CD8-positive, alpha-beta memory T cell (primary cell): ENCODE measurements around the gene CDC42BPB. TPM values are rescaled to one million over a fixed set of nuclear protein-coding genes. Genes with fewer than 3 reads are reported as not detected.

Experiments
- CTCF ChIA-PET: fragments of 350-600 bp; sonication (Branson Sonifier 250); formaldehyde crosslinking; loops from one replicate; lab custom pipeline; 2021; ENCODE audit warnings: antibody characterized with exemption; lab: Charles Lee
- POLR2A ChIA-PET: fragments of 350-600 bp; sonication (Branson Sonifier 250); formaldehyde crosslinking; loops from one replicate; lab custom pipeline; 2021; ENCODE audit warnings: antibody characterized with exemption; lab: Charles Lee
- DNase-seq, 5 donors: peaks; one replicate each; pipeline versions ENCODE4 v3.0.0 to v3.0.0-alpha.2; 2020 to 2022; ENCODE audit warnings: mixed read lengths in 1 of 5
- H3K27ac ChIP-seq: one replicate; pipeline ENCODE4 v1.7.0; 2013; ENCODE audit warnings: low read depth, mild to moderate bottlenecking, low read length, moderate library complexity
- H3K27me3 ChIP-seq: 2 replicates; pipeline ENCODE4 v1.7.0; 2013; ENCODE audit warnings: low read length, mild to moderate bottlenecking; ENCODE audit not compliant: insufficient read depth, poor library complexity, severe bottlenecking
- H3K36me3 ChIP-seq: 2 replicates; pipeline ENCODE4 v1.7.0; 2013; ENCODE audit warnings: mild to moderate bottlenecking, low read length, moderate library complexity; ENCODE audit not compliant: insufficient read depth
- H3K4me1 ChIP-seq: 2 replicates; pipeline ENCODE4 v1.7.0; 2013; ENCODE audit warnings: mild to moderate bottlenecking, low read length, moderate library complexity; ENCODE audit not compliant: insufficient read depth
- H3K4me3 ChIP-seq: 2 replicates; pipeline ENCODE4 v1.7.0; 2013; ENCODE audit warnings: mild to moderate bottlenecking, low read length
- H3K9me3 ChIP-seq: 2 replicates; pipeline ENCODE4 v1.7.0; 2013; ENCODE audit warnings: mild to moderate bottlenecking, low read length
- H3K27ac Mint-ChIP-seq, 8 donors: one replicate each; pipeline ENCODE4 v1.8.0; 2020 to 2021; ENCODE audit warnings: mixed read lengths in 8 of 8, mild to moderate bottlenecking in 6 of 8, inconsistent platforms in 3 of 8, moderate library complexity in 3 of 8
- H3K27me3 Mint-ChIP-seq, 2 donors: one replicate each; pipeline ENCODE4 v1.8.0; 2020 to 2021; ENCODE audit warnings: mixed read lengths in 2 of 2, mild to moderate bottlenecking in 1 of 2, moderate library complexity in 1 of 2
- H3K36me3 Mint-ChIP-seq, 3 donors: one replicate each; pipeline ENCODE4 v1.8.0; 2020 to 2021; ENCODE audit warnings: mixed read lengths in 3 of 3, inconsistent platforms in 1 of 3, mild to moderate bottlenecking in 1 of 3
- H3K4me1 Mint-ChIP-seq, 3 donors: one replicate each; pipeline ENCODE4 v1.8.0; 2020 to 2021; ENCODE audit warnings: mixed read lengths in 3 of 3, inconsistent platforms in 1 of 3, mild to moderate bottlenecking in 1 of 3
- H3K4me3 Mint-ChIP-seq, 7 donors: one replicate each; pipeline ENCODE4 v1.8.0; 2020 to 2021; ENCODE audit warnings: mixed read lengths in 7 of 7, mild to moderate bottlenecking in 6 of 7, moderate library complexity in 4 of 7, inconsistent platforms in 2 of 7
- H3K9me3 Mint-ChIP-seq, 5 donors: one replicate each; pipeline ENCODE4 v1.8.0; 2020 to 2022; ENCODE audit warnings: mixed read lengths in 5 of 5, mild to moderate bottlenecking in 3 of 5, moderate library complexity in 2 of 5, inconsistent platforms in 1 of 5
- polyA plus RNA-seq: library from polyadenylated mRNA; unstranded; fragments of 300-500 nt; fragmentation: Illumina TruSeq; gene quantifications from one replicate; pipeline ENCODE4 v1.2.3, GENCODE V29; 2021
- total RNA-seq, 2 experiments: library from RNA; stranded (reverse); gene quantifications; one replicate each; pipeline ENCODE4 v1.2.3, GENCODE V29; 2021

Gene CDC42BPB
- total and polyA plus RNA-seq, 3 experiments from 2014 or later, result 0.32 to 2.9 (median 1.6) TPM

DNA sequence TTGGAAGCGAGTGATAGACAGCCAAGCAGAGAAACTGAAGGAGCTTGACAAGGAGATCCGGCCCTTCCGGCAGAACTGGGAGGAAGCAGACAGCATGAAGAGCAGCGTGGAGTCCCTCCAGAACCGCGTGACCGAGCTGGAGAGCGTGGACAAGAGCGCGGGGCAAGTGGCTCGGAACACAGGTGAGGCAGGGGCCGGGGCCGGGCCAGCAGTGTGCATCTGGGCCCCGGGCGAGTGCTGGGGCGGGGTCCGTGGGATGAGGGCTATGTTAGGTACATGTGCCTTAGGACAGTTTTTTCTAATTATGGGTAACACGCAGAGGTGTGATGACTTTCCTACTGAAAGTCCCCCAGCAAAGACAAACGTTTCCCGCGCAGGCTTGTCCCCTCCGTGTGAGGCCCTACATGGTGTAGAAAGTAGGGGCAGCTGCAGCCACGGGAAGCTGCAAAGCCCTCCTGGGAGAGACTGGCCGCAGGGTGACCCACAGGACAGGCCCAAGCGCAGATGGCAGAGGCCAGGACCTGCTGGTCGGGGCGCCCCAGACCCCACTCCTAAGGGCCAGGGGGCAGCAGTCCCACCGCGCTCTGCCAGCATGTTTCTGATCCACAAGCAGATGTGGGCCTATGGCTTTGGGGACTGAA lies 154.0 kb downstream of the CDC42BPB start:
- CTCF ChIA-PET, result no interaction called here
- no peaks in the 10 kb centered on the region for H3K27me3 ChIP-seq
- POLR2A ChIA-PET, result no interaction called here
- Mint-ChIP-seq H3K27me3 (no peaks in the 10 kb centered on the region), H3K9me3 (no peaks in the 10 kb centered on the region), H3K36me3 (peaks cover 0 to 77% (median 9%) of the 10 kb centered on the region in 3 donors), H3K4me1 (peaks cover 14 to 17% (median 17%) of the 10 kb centered on the region in 3 donors), H3K27ac (peak overlapping the region in 4 of 8 donors; percentile 50 to 89 (median 60)), H3K4me3 (no peak overlapping the region)
- H3K27ac ChIP-seq, result no peak overlapping the region
- H3K4me3 ChIP-seq, result no peak overlapping the region
- DNase-seq, result no peak
- H3K36me3 ChIP-seq, result no peaks in the 10 kb centered on the region
- no peaks in the 10 kb centered on the region for H3K9me3 ChIP-seq
- H3K4me1 ChIP-seq, result peaks cover 17% of the 10 kb centered on the region

GRCh38 chr14:102902523-102903247 lies 154.7 kb downstream of the CDC42BPB start:
- H3K36me3 Mint-ChIP-seq, result peaks cover 0 to 76% (median 11%) of the 10 kb centered on the region in 3 donors

DNA sequence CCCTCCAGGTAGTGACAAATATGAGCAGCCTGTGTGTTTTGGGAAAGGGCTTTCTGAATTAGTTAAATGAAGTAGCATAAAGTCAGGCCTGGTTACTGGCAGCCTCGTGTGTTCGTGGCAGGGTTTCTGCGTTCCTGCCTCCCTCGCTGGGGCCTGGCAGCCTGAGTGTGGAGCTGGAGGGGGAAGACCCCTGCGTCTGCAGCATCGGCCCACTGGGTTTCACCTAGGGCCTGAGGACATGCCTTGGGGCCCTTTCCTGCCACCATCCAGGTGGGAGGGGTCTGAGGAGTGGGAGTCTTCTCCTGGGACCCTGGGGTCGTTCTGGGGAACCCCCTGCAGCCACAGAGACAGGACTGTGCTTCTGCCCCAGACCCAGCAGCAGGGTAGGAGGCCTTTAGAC lies 155.3 kb downstream of the CDC42BPB start:
- Histone ChIP-seq H3K4me3 (no peak overlapping the region), H3K4me1 (peaks cover 17% of the 10 kb centered on the region), H3K36me3 (peaks cover 3% of the 10 kb centered on the region), H3K27ac (no peak overlapping the region), H3K9me3 (no peaks in the 10 kb centered on the region), H3K27me3 (no peaks in the 10 kb centered on the region)
- POLR2A ChIA-PET, result no interaction called here
- Mint-ChIP-seq H3K9me3 (no peaks in the 10 kb centered on the region), H3K27me3 (no peaks in the 10 kb centered on the region), H3K27ac (peak overlapping the region in 2 of 8 donors; percentile 91 to 93), H3K4me1 (peaks cover 17 to 18% (median 17%) of the 10 kb centered on the region in 3 donors), H3K36me3 (peaks cover 0 to 79% (median 11%) of the 10 kb centered on the region in 3 donors), H3K4me3 (no peak overlapping the region)
- DNase-seq, result no peak
- CTCF ChIA-PET, result no interaction called here

More at GRCh38 chr14:102902523-102903247, 154.7 kb downstream of the CDC42BPB start:
- Histone ChIP-seq H3K4me1 (peaks cover 17% of the 10 kb centered on the region), H3K27ac (no peak overlapping the region), H3K36me3 (peaks cover 2% of the 10 kb centered on the region), H3K4me3 (no peak overlapping the region), H3K27me3 (no peaks in the 10 kb centered on the region), H3K9me3 (no peaks in the 10 kb centered on the region)
- H3K27me3 Mint-ChIP-seq, result no peaks in the 10 kb centered on the region
- CTCF ChIA-PET, result no interaction called here
- H3K27ac Mint-ChIP-seq, result peak overlapping the region in 5 of 8 donors; percentile 50 to 86 (median 69)
- H3K4me1 Mint-ChIP-seq, result peaks cover 17 to 18% (median 17%) of the 10 kb centered on the region in 3 donors
- POLR2A ChIA-PET, result no interaction called here
- no peak overlapping the region for H3K4me3 Mint-ChIP-seq
- no peaks in the 10 kb centered on the region for H3K9me3 Mint-ChIP-seq
- DNase-seq, result no peak

GRCh38 chr14:102901633-102902032 lies 155.7 kb downstream of the CDC42BPB start:
- Histone ChIP-seq H3K27ac (no peak overlapping the region), H3K4me3 (no peak overlapping the region), H3K36me3 (peaks cover 3% of the 10 kb centered on the region), H3K9me3 (no peaks in the 10 kb centered on the region), H3K27me3 (no peaks in the 10 kb centered on the region), H3K4me1 (peaks cover 17% of the 10 kb centered on the region)
- Mint-ChIP-seq H3K4me1 (peaks cover 17 to 18% (median 17%) of the 10 kb centered on the region in 3 donors), H3K27me3 (no peaks in the 10 kb centered on the region), H3K36me3 (peaks cover 0 to 78% (median 11%) of the 10 kb centered on the region in 3 donors), H3K27ac (peak overlapping the region; percentile 7 to 93 (median 68)), H3K9me3 (no peaks in the 10 kb centered on the region), H3K4me3 (peak overlapping the region in 6 of 7 donors; percentile 4 to 77 (median 32))
- CTCF ChIA-PET, result interaction anchor here (1.1 kb wide), 1 partner anchor 207 kb away, joined by 3 read pairs; no protein-coding TSS in a partner anchor
- peak in 1 of 5 donors; percentile 25 for DNase-seq
- POLR2A ChIA-PET, result no interaction called here

GRCh38 chr14:102900631-102901571 lies 156.4 kb downstream of the CDC42BPB start:
- Mint-ChIP-seq H3K4me1 (peaks cover 17 to 18% (median 17%) of the 10 kb centered on the region in 3 donors), H3K9me3 (no peaks in the 10 kb centered on the region), H3K36me3 (peaks cover 0 to 79% (median 17%) of the 10 kb centered on the region in 3 donors), H3K27me3 (no peaks in the 10 kb centered on the region), H3K4me3 (peak overlapping the region in 6 of 7 donors; percentile 4 to 77 (median 41)), H3K27ac (peak overlapping the region; percentile 7 to 93 (median 68))
- DNase-seq, result peak in 2 of 5 donors; percentile 17 to 55
- H3K27ac ChIP-seq, result no peak overlapping the region
- no peaks in the 10 kb centered on the region for H3K9me3 ChIP-seq
- H3K36me3 ChIP-seq, result peaks cover 3% of the 10 kb centered on the region
- peaks cover 17% of the 10 kb centered on the region for H3K4me1 ChIP-seq
- ChIA-PET POLR2A (no interaction called here), CTCF (interaction anchor here (1.1 kb wide), 1 partner anchor 206 kb away, joined by 3 read pairs; no protein-coding TSS in a partner anchor)
- H3K4me3 ChIP-seq, result no peak overlapping the region
- no peaks in the 10 kb centered on the region for H3K27me3 ChIP-seq

- H3K4me3 ChIP-seq, result no peak overlapping the region
- POLR2A ChIA-PET, result no interaction called here
- no peak overlapping the region for H3K4me3 Mint-ChIP-seq
- peaks cover 17 to 18% (median 17%) of the 10 kb centered on the region in 3 donors for H3K4me1 Mint-ChIP-seq
- H3K27ac ChIP-seq, result no peak overlapping the region
- no peaks in the 10 kb centered on the region for H3K27me3 ChIP-seq
- H3K27me3 Mint-ChIP-seq, result no peaks in the 10 kb centered on the region
- CTCF ChIA-PET, result no interaction called here
- peaks cover 0 to 83% (median 20%) of the 10 kb centered on the region in 3 donors for H3K36me3 Mint-ChIP-seq
- peaks cover 13% of the 10 kb centered on the region for H3K36me3 ChIP-seq
- no peaks in the 10 kb centered on the region for H3K9me3 ChIP-seq
- DNase-seq, result no peak
- H3K4me1 ChIP-seq, result peaks cover 17% of the 10 kb centered on the region
- peak overlapping the region in 4 of 8 donors; percentile 17 to 93 (median 63) for H3K27ac Mint-ChIP-seq
- no peaks in the 10 kb centered on the region for H3K9me3 Mint-ChIP-seq
These were observed 157.8 kb downstream of the CDC42BPB start for GRCh38 chr14:102899516-102899900.

- no peak overlapping the region for H3K4me3 ChIP-seq
- H3K36me3 ChIP-seq, result peaks cover 13% of the 10 kb centered on the region
- Mint-ChIP-seq H3K4me3 (no peak overlapping the region), H3K9me3 (no peaks in the 10 kb centered on the region), H3K27me3 (no peaks in the 10 kb centered on the region), H3K4me1 (peaks cover 17 to 18% (median 17%) of the 10 kb centered on the region in 3 donors), H3K27ac (peak overlapping the region in 5 of 8 donors; percentile 17 to 93 (median 76)), H3K36me3 (peaks cover 0 to 82% (median 20%) of the 10 kb centered on the region in 3 donors)
- H3K27ac ChIP-seq, result no peak overlapping the region
- POLR2A ChIA-PET, result no interaction called here
- H3K4me1 ChIP-seq, result peaks cover 17% of the 10 kb centered on the region
- CTCF ChIA-PET, result no interaction called here
- DNase-seq, result no peak
- no peaks in the 10 kb centered on the region for H3K27me3 ChIP-seq
- H3K9me3 ChIP-seq, result no peaks in the 10 kb centered on the region
These were observed 158.4 kb downstream of the CDC42BPB start for GRCh38 chr14:102898776-102899515.
